K562 (cell line): ENCODE data around the gene FAM53B. TPM values are rescaled to one million over a fixed set of nuclear protein-coding genes. Genes with fewer than 3 reads are reported as not detected.

Source experiments
- BACH1 ChIP-seq: fragments of 200-800 bp; sonication (Bioruptor generic); IDR thresholded peaks from 2 replicates; pipeline ENCODE4 v1.6.1; 2016; ENCODE audit warnings: missing genetic modification characterization, missing compliant biosample characterization
- HMG20A ChIP-seq: fragments of 450-650 bp; formaldehyde crosslinking; conservative IDR thresholded peaks from 2 replicates; pipeline ENCODE4 v1.4.0; 2020; ENCODE audit warnings: mild to moderate bottlenecking, mixed read lengths
- U2AF2 ChIP-seq: fragments of 200-400 bp; formaldehyde crosslinking; optimal IDR thresholded peaks from 2 replicates; pipeline ENCODE3; 2017; ENCODE audit warnings: low read depth, mild to moderate bottlenecking, low read length
- polyA plus RNA-seq, 8 experiments: library from polyadenylated mRNA; depleted of rRNA in 4 of 8; stranded (reverse) in 5 of 8; unstranded in 3 of 8; fragments of >200 nt; fragmentation: Nextera tagmentation in 2 of 8; fragmentation: Illumina TruSeq in 1 of 8; extraction: Ambion mirVana in 2 of 8; extraction: Trizol in 1 of 8; gene quantifications; 2 replicates each; pipeline versions ENCODE4 v1.2.1 to v1.2.3, GENCODE V29; 2011 to 2014; ENCODE audit warnings: inconsistent platforms in 1 of 8, missing spikeins in 1 of 8
- total RNA-seq, 7 experiments: library from RNA; depleted of rRNA in 6 of 7; stranded (reverse); fragments of >200 nt in 6 of 7; fragmentation: Illumina TruSeq in 2 of 7; extraction: Trizol in 2 of 7; gene quantifications; 2 replicates each; pipeline versions ENCODE4 v1.2.1 to v1.2.3, GENCODE V29; 2011 to 2021; ENCODE audit warnings: low replicate concordance in 1 of 7
- TF ChIP-seq, protein P1 (sequence below): fragments of 250-450 bp; sonication (Bioruptor Pico); IDR thresholded peaks from 2 replicates; pipeline ENCODE4 v1.4.0; 2020; ENCODE audit warnings: mild to moderate bottlenecking
- TF ChIP-seq, protein P2 (sequence below): fragments of 450-650 bp; IDR thresholded peaks from 2 replicates; pipeline ENCODE4 v1.6.1; 2016; ENCODE audit warnings: mild to moderate bottlenecking, moderate library complexity
- TF ChIP-seq, protein P3 (sequence below), 2 experiments: IDR thresholded peaks; 2 replicates each; pipeline ENCODE4 v1.6.1; 2012; ENCODE audit warnings: improper control_type of control experiment in 2 of 2, low read depth in 2 of 2, low read length in 2 of 2, borderline replicate concordance in 1 of 2

FAM53B gene
- total and polyA plus RNA-seq, 9 of the 15 experiments (the other 6 are each of a cell fraction or from before 2014, with no cell fraction given), result 0.03 to 16.5 (median 5.0) TPM

DNA sequence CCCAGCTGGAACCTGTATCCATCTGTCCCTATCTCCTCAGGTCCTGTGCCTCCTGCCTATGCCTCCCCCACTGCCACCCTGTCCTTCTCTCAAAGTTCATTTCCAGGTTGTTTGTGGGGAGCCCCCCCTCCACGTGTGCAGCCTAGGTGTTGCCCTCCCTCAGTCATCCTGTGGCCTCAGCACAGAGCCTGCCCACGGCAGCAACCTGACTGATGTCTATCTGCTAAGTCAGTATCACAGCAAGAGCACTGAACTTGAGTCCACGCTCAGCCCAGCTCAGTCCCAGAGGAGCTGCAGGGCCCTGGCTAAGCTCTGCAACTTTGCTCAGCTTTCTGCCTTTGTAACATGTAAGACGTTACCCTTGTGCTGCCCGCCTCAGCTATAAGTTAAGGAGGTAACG, 28.7 kb downstream of the FAM53B start (continued):
- TF ChIP-seq HMG20A (CRISPR knock-in tag) (no peak), BACH1 (tag) (no peak), U2AF2 (no peak)
- TF ChIP-seq, protein P1, sequence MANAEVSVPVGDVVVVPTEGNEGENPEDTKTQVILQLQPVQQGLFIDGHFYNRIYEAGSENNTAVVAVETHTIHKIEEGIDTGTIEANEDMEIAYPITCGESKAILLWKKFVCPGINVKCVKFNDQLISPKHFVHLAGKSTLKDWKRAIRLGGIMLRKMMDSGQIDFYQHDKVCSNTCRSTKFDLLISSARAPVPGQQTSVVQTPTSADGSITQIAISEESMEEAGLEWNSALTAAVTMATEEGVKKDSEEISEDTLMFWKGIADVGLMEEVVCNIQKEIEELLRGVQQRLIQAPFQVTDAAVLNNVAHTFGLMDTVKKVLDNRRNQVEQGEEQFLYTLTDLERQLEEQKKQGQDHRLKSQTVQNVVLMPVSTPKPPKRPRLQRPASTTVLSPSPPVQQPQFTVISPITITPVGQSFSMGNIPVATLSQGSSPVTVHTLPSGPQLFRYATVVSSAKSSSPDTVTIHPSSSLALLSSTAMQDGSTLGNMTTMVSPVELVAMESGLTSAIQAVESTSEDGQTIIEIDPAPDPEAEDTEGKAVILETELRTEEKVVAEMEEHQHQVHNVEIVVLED (CRISPR knock-in tag), result no peak
- TF ChIP-seq, protein P2, sequence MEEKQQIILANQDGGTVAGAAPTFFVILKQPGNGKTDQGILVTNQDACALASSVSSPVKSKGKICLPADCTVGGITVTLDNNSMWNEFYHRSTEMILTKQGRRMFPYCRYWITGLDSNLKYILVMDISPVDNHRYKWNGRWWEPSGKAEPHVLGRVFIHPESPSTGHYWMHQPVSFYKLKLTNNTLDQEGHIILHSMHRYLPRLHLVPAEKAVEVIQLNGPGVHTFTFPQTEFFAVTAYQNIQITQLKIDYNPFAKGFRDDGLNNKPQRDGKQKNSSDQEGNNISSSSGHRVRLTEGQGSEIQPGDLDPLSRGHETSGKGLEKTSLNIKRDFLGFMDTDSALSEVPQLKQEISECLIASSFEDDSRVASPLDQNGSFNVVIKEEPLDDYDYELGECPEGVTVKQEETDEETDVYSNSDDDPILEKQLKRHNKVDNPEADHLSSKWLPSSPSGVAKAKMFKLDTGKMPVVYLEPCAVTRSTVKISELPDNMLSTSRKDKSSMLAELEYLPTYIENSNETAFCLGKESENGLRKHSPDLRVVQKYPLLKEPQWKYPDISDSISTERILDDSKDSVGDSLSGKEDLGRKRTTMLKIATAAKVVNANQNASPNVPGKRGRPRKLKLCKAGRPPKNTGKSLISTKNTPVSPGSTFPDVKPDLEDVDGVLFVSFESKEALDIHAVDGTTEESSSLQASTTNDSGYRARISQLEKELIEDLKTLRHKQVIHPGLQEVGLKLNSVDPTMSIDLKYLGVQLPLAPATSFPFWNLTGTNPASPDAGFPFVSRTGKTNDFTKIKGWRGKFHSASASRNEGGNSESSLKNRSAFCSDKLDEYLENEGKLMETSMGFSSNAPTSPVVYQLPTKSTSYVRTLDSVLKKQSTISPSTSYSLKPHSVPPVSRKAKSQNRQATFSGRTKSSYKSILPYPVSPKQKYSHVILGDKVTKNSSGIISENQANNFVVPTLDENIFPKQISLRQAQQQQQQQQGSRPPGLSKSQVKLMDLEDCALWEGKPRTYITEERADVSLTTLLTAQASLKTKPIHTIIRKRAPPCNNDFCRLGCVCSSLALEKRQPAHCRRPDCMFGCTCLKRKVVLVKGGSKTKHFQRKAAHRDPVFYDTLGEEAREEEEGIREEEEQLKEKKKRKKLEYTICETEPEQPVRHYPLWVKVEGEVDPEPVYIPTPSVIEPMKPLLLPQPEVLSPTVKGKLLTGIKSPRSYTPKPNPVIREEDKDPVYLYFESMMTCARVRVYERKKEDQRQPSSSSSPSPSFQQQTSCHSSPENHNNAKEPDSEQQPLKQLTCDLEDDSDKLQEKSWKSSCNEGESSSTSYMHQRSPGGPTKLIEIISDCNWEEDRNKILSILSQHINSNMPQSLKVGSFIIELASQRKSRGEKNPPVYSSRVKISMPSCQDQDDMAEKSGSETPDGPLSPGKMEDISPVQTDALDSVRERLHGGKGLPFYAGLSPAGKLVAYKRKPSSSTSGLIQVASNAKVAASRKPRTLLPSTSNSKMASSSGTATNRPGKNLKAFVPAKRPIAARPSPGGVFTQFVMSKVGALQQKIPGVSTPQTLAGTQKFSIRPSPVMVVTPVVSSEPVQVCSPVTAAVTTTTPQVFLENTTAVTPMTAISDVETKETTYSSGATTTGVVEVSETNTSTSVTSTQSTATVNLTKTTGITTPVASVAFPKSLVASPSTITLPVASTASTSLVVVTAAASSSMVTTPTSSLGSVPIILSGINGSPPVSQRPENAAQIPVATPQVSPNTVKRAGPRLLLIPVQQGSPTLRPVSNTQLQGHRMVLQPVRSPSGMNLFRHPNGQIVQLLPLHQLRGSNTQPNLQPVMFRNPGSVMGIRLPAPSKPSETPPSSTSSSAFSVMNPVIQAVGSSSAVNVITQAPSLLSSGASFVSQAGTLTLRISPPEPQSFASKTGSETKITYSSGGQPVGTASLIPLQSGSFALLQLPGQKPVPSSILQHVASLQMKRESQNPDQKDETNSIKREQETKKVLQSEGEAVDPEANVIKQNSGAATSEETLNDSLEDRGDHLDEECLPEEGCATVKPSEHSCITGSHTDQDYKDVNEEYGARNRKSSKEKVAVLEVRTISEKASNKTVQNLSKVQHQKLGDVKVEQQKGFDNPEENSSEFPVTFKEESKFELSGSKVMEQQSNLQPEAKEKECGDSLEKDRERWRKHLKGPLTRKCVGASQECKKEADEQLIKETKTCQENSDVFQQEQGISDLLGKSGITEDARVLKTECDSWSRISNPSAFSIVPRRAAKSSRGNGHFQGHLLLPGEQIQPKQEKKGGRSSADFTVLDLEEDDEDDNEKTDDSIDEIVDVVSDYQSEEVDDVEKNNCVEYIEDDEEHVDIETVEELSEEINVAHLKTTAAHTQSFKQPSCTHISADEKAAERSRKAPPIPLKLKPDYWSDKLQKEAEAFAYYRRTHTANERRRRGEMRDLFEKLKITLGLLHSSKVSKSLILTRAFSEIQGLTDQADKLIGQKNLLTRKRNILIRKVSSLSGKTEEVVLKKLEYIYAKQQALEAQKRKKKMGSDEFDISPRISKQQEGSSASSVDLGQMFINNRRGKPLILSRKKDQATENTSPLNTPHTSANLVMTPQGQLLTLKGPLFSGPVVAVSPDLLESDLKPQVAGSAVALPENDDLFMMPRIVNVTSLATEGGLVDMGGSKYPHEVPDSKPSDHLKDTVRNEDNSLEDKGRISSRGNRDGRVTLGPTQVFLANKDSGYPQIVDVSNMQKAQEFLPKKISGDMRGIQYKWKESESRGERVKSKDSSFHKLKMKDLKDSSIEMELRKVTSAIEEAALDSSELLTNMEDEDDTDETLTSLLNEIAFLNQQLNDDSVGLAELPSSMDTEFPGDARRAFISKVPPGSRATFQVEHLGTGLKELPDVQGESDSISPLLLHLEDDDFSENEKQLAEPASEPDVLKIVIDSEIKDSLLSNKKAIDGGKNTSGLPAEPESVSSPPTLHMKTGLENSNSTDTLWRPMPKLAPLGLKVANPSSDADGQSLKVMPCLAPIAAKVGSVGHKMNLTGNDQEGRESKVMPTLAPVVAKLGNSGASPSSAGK, result no peak
- TF ChIP-seq, protein P3, sequence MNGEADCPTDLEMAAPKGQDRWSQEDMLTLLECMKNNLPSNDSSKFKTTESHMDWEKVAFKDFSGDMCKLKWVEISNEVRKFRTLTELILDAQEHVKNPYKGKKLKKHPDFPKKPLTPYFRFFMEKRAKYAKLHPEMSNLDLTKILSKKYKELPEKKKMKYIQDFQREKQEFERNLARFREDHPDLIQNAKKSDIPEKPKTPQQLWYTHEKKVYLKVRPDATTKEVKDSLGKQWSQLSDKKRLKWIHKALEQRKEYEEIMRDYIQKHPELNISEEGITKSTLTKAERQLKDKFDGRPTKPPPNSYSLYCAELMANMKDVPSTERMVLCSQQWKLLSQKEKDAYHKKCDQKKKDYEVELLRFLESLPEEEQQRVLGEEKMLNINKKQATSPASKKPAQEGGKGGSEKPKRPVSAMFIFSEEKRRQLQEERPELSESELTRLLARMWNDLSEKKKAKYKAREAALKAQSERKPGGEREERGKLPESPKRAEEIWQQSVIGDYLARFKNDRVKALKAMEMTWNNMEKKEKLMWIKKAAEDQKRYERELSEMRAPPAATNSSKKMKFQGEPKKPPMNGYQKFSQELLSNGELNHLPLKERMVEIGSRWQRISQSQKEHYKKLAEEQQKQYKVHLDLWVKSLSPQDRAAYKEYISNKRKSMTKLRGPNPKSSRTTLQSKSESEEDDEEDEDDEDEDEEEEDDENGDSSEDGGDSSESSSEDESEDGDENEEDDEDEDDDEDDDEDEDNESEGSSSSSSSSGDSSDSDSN (IDR thresholded peaks at IDR 0.05; ENCODE audit: borderline replicate concordance in 1 of 2, low read depth in 2 of 2, low read length in 2 of 2), result no peak
